ENCODE results near the gene EGF. TPM values are rescaled to one million over a fixed set of nuclear protein-coding genes. Genes with fewer than 3 reads are reported as not detected.

The EGF gene
- polyA plus RNA-seq, 1 donor from 2014 or later: not detected

DNA sequence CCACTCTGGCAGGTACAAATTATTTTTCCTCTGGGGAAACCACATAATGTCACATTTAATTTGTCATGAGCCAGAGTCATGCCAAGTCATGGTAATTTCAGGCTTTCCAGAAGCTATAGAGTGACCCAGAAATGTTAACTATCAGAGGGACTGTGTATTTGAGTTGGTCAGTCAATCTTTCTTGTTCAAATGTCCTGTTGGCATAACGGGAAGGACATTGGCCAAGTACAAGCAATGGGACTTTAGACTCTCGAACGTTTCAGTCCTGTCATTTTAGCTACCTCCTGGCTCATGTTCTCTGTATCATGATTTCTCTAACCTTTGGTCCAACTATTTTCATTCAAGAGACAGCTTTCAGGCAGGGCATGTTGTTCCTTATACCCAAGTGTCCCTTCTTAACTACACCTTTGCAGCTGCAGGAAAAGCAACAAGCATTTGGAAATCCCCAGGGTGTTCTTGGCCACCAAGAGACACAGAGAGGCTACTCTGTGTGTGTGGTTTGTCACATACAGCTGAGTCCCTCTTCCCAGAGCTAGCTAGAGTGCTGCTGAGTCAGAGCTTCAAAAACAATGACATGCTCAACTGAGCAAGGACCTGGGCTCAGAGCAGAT is 142.6 kb downstream of the EGF start:
- H3K9ac ChIP-seq (ENCODE audit: low read length): no peak overlapping the region
- H3K4me2 ChIP-seq (ENCODE audit: low read length): no peak overlapping the region
- H3K9me3 ChIP-seq (ENCODE audit: low read length): no peaks in the 10 kb centered on the region
- no peak overlapping the region for H3K4me3 ChIP-seq (ENCODE audit: low read length)
- no peaks in the 10 kb centered on the region for H3F3A ChIP-seq (ENCODE audit: insufficient read depth, low read length, poor library complexity, severe bottlenecking)
- H2AFZ ChIP-seq (ENCODE audit: low read depth, low read length): no peak overlapping the region
- H3K36me3 ChIP-seq (ENCODE audit: insufficient read depth, low read length): no peaks in the 10 kb centered on the region
- H3K79me2 ChIP-seq (replicated peaks; ENCODE audit: insufficient read depth, low read length): no peaks in the 10 kb centered on the region
- no peaks in the 10 kb centered on the region for H4K20me1 ChIP-seq (ENCODE audit: insufficient read depth)
- H3K27me3 ChIP-seq (ENCODE audit: insufficient read depth, low read depth, low read length): no peaks in the 10 kb centered on the region
- H3K27ac ChIP-seq (ENCODE audit: low read length): no peak overlapping the region
- H3K9me2 ChIP-seq (ENCODE audit: insufficient read depth, low read length): no peaks in the 10 kb centered on the region
- TF ChIP-seq MXI1 (conservative IDR thresholded peaks at IDR 0.05; ENCODE audit: poor library complexity, severe bottlenecking): no peak
- no peak for TF ChIP-seq POLR2AphosphoS5 (IDR thresholded peaks at IDR 0.05)
- TF ChIP-seq, protein P1, sequence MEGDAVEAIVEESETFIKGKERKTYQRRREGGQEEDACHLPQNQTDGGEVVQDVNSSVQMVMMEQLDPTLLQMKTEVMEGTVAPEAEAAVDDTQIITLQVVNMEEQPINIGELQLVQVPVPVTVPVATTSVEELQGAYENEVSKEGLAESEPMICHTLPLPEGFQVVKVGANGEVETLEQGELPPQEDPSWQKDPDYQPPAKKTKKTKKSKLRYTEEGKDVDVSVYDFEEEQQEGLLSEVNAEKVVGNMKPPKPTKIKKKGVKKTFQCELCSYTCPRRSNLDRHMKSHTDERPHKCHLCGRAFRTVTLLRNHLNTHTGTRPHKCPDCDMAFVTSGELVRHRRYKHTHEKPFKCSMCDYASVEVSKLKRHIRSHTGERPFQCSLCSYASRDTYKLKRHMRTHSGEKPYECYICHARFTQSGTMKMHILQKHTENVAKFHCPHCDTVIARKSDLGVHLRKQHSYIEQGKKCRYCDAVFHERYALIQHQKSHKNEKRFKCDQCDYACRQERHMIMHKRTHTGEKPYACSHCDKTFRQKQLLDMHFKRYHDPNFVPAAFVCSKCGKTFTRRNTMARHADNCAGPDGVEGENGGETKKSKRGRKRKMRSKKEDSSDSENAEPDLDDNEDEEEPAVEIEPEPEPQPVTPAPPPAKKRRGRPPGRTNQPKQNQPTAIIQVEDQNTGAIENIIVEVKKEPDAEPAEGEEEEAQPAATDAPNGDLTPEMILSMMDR (IDR thresholded peaks at IDR 0.05; ENCODE audit: poor library complexity, severe bottlenecking): no peak
- TF ChIP-seq SMC3 (conservative IDR thresholded peaks at IDR 0.05; ENCODE audit: poor library complexity): no peak
- TF ChIP-seq, protein P2, sequence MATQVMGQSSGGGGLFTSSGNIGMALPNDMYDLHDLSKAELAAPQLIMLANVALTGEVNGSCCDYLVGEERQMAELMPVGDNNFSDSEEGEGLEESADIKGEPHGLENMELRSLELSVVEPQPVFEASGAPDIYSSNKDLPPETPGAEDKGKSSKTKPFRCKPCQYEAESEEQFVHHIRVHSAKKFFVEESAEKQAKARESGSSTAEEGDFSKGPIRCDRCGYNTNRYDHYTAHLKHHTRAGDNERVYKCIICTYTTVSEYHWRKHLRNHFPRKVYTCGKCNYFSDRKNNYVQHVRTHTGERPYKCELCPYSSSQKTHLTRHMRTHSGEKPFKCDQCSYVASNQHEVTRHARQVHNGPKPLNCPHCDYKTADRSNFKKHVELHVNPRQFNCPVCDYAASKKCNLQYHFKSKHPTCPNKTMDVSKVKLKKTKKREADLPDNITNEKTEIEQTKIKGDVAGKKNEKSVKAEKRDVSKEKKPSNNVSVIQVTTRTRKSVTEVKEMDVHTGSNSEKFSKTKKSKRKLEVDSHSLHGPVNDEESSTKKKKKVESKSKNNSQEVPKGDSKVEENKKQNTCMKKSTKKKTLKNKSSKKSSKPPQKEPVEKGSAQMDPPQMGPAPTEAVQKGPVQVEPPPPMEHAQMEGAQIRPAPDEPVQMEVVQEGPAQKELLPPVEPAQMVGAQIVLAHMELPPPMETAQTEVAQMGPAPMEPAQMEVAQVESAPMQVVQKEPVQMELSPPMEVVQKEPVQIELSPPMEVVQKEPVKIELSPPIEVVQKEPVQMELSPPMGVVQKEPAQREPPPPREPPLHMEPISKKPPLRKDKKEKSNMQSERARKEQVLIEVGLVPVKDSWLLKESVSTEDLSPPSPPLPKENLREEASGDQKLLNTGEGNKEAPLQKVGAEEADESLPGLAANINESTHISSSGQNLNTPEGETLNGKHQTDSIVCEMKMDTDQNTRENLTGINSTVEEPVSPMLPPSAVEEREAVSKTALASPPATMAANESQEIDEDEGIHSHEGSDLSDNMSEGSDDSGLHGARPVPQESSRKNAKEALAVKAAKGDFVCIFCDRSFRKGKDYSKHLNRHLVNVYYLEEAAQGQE (IDR thresholded peaks at IDR 0.05; ENCODE audit: borderline replicate concordance): no peak
- TF ChIP-seq TAF1 (IDR thresholded peaks at IDR 0.05; ENCODE audit: low read depth): no peak
- no peak for TF ChIP-seq EP300 (conservative IDR thresholded peaks at IDR 0.05; ENCODE audit: poor library complexity, severe bottlenecking)
- no peak for TF ChIP-seq EZH2 (IDR thresholded peaks at IDR 0.05; ENCODE audit: borderline replicate concordance, insufficient read depth, low read length, poor library complexity, severe bottlenecking)
- TF ChIP-seq RAD21 (conservative IDR thresholded peaks at IDR 0.05): no peak

DNA sequence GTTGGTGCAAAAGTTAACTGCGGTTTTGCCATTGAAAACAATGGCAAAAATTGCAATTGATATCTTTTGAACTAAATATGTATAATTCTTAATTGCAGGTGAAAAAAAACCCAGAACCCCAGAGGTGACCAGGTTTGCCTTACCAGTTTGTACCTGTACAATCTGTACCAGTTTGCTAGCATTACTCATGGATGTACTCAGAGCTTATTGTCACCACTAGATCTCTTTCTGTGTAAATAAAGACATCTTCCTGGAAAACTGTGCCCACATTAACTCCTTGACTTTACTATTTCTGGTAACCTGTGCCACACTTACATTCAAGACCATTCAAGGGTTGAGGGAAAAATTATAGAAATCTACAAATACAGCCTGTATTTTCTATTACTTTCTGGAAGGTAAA is 146.0 kb downstream of the EGF start:
- H4K20me1 ChIP-seq (ENCODE audit: insufficient read depth): no peaks in the 10 kb centered on the region
- no peak overlapping the region for H3K4me2 ChIP-seq (ENCODE audit: low read length)
- H3K36me3 ChIP-seq (ENCODE audit: insufficient read depth, low read length): no peaks in the 10 kb centered on the region
- H3K4me3 ChIP-seq (ENCODE audit: low read length): no peak overlapping the region
- H3K9ac ChIP-seq (ENCODE audit: low read length): no peak overlapping the region
- H2AFZ ChIP-seq (ENCODE audit: low read depth, low read length): no peak overlapping the region
- no peaks in the 10 kb centered on the region for H3F3A ChIP-seq (ENCODE audit: insufficient read depth, low read length, poor library complexity, severe bottlenecking)
- H3K27me3 ChIP-seq (ENCODE audit: insufficient read depth, low read depth, low read length): no peaks in the 10 kb centered on the region
- H3K9me3 ChIP-seq (ENCODE audit: low read length): no peaks in the 10 kb centered on the region
- no peaks in the 10 kb centered on the region for H3K79me2 ChIP-seq (replicated peaks; ENCODE audit: insufficient read depth, low read length)
- H3K9me2 ChIP-seq (ENCODE audit: insufficient read depth, low read length): no peaks in the 10 kb centered on the region
- H3K27ac ChIP-seq (ENCODE audit: low read length): no peak overlapping the region
- TF ChIP-seq RAD21 (conservative IDR thresholded peaks at IDR 0.05): no peak
- TF ChIP-seq SMC3 (conservative IDR thresholded peaks at IDR 0.05; ENCODE audit: poor library complexity): no peak
- no peak for TF ChIP-seq EP300 (conservative IDR thresholded peaks at IDR 0.05; ENCODE audit: poor library complexity, severe bottlenecking)
- TF ChIP-seq POLR2AphosphoS5 (IDR thresholded peaks at IDR 0.05): no peak
- no peak for TF ChIP-seq TAF1 (IDR thresholded peaks at IDR 0.05; ENCODE audit: low read depth)
- TF ChIP-seq EZH2 (IDR thresholded peaks at IDR 0.05; ENCODE audit: borderline replicate concordance, insufficient read depth, low read length, poor library complexity, severe bottlenecking): no peak
- TF ChIP-seq, protein P2 (IDR thresholded peaks at IDR 0.05; ENCODE audit: borderline replicate concordance): no peak
- TF ChIP-seq, protein P1 (IDR thresholded peaks at IDR 0.05; ENCODE audit: poor library complexity, severe bottlenecking): no peak
- TF ChIP-seq MXI1 (conservative IDR thresholded peaks at IDR 0.05; ENCODE audit: poor library complexity, severe bottlenecking): no peak
